Neural crest cell (in vitro differentiated cells): Measurements from ENCODE around the gene CFAP100. TPM values are rescaled to one million over a fixed set of nuclear protein-coding genes. Genes with fewer than 3 reads are reported as not detected.

Experiments
- DNase-seq: peaks from one replicate; pipeline ENCODE4 v3.0.0; 2021; ENCODE audit warnings: low read depth, mixed read lengths, low spot score
- H3K27ac Mint-ChIP-seq: one replicate; pipeline ENCODE4 v1.8.0; 2021; ENCODE audit warnings: mild to moderate bottlenecking, mixed read lengths; ENCODE audit not compliant: unreplicated experiment
- H3K27me3 Mint-ChIP-seq: 2 replicates; pipeline ENCODE4 v1.8.0; 2021; ENCODE audit warnings: low read depth, mild to moderate bottlenecking, mixed read lengths
- H3K36me3 Mint-ChIP-seq: 2 replicates; pipeline ENCODE4 v1.8.0; 2021; ENCODE audit warnings: low read depth, mild to moderate bottlenecking, mixed read lengths
- H3K4me1 Mint-ChIP-seq: 2 replicates; pipeline ENCODE4 v1.8.0; 2021; ENCODE audit warnings: mixed read lengths
- H3K4me3 Mint-ChIP-seq: one replicate; pipeline ENCODE4 v1.8.0; 2021; ENCODE audit warnings: mild to moderate bottlenecking, mixed read lengths
- H3K9me3 Mint-ChIP-seq: 2 replicates; pipeline ENCODE4 v1.8.0; 2021; ENCODE audit warnings: mixed read lengths
- total RNA-seq: library from RNA; stranded (reverse); gene quantifications from 2 replicates; pipeline ENCODE4 v1.2.1, GENCODE V29; 2021
- TF ChIP-seq, protein P1 (sequence below): fragments of 200-600 bp; sonication (generic); conservative IDR thresholded peaks from 2 replicates; pipeline ENCODE4 v1.5.0; 2021; ENCODE audit warnings: antibody characterized with exemption, mild to moderate bottlenecking

Gene CFAP100
- total RNA-seq, 1 donor from 2014 or later = 1.7 TPM

DNA sequence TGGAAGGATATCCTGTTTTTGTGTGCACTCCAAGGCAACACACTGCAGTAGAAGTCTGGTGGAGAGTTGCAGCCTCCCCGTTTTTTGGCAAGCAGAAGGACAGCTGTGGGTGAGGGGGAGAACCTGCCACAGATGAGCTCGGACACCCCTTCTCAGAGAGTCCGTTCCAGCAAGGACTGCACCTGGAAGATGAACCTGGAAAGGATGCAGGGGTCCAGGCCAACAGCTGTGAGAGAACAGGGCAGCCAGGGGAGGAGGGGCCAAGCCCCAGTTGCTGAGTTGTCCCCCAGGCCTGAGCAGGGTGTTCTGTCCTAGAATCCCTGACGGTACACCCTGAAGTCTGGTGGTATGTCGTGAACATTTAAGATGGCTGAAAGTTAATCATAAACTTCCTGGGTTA lies 50.8 kb downstream of the CFAP100 start:
- Mint-ChIP-seq H3K9me3 (no peaks in the 10 kb centered on the region), H3K4me3 (no peak overlapping the region), H3K36me3 (no peaks in the 10 kb centered on the region), H3K4me1 (peaks cover 5% of the 10 kb centered on the region), H3K27me3 (no peaks in the 10 kb centered on the region), H3K27ac (no peak overlapping the region)
- TF ChIP-seq, protein P1, sequence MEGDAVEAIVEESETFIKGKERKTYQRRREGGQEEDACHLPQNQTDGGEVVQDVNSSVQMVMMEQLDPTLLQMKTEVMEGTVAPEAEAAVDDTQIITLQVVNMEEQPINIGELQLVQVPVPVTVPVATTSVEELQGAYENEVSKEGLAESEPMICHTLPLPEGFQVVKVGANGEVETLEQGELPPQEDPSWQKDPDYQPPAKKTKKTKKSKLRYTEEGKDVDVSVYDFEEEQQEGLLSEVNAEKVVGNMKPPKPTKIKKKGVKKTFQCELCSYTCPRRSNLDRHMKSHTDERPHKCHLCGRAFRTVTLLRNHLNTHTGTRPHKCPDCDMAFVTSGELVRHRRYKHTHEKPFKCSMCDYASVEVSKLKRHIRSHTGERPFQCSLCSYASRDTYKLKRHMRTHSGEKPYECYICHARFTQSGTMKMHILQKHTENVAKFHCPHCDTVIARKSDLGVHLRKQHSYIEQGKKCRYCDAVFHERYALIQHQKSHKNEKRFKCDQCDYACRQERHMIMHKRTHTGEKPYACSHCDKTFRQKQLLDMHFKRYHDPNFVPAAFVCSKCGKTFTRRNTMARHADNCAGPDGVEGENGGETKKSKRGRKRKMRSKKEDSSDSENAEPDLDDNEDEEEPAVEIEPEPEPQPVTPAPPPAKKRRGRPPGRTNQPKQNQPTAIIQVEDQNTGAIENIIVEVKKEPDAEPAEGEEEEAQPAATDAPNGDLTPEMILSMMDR = no peak
- no peak for DNase-seq

DNA sequence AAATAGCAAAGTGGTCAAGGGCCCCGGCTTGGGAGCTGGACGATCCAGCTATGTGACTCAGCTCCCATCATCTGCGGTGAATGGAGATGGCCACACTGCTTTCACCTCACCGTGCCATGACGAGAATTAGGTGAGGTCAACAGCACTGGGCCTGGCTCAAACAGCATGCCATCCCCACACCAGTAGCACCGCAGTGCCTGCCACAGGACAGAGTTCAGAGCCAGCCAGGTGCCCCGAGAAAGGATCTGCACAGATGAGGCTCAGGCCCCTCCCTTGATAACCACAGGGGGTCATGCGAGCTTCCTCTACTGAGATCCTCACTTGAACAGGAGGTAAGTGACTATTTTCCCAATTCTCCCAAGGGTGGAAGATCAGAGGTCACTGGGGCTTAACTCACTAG lies 51.6 kb downstream of the CFAP100 start:
- no peak for DNase-seq

DNA sequence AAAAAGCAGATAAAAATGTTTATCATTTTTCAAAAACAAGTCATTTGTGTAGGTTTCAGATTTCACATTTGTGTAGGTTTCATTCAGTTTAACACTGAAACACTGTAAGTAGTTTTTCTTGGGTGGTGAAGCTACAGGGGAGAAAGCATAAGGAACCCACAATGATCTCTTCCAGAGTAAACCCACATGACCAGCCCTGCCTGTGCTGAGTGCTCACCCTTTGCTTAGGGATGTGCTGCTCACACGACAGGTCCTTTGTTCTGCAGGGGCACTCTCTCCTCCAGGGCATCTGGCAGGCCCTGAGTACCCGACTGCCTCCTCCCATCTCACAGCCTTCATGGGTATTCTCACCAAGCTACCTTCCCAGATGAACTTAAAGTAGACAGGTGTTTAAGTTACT lies 52.1 kb downstream of the CFAP100 start:
- no peak for DNase-seq
- Mint-ChIP-seq H3K27me3 (no peaks in the 10 kb centered on the region), H3K9me3 (no peaks in the 10 kb centered on the region), H3K36me3 (peaks cover 4% of the 10 kb centered on the region), H3K27ac (peak overlapping the region; percentile 20), H3K4me1 (peaks cover 5% of the 10 kb centered on the region), H3K4me3 (no peak overlapping the region)
- TF ChIP-seq, protein P1 = no peak

More for the DNA sequence above, 51.6 kb downstream of the CFAP100 start:
- Mint-ChIP-seq H3K4me1 (peaks cover 5% of the 10 kb centered on the region), H3K9me3 (no peaks in the 10 kb centered on the region), H3K4me3 (no peak overlapping the region), H3K36me3 (peaks cover 2% of the 10 kb centered on the region), H3K27ac (peak overlapping the region; percentile 67), H3K27me3 (no peaks in the 10 kb centered on the region)
- TF ChIP-seq, protein P1 = no peak

DNA sequence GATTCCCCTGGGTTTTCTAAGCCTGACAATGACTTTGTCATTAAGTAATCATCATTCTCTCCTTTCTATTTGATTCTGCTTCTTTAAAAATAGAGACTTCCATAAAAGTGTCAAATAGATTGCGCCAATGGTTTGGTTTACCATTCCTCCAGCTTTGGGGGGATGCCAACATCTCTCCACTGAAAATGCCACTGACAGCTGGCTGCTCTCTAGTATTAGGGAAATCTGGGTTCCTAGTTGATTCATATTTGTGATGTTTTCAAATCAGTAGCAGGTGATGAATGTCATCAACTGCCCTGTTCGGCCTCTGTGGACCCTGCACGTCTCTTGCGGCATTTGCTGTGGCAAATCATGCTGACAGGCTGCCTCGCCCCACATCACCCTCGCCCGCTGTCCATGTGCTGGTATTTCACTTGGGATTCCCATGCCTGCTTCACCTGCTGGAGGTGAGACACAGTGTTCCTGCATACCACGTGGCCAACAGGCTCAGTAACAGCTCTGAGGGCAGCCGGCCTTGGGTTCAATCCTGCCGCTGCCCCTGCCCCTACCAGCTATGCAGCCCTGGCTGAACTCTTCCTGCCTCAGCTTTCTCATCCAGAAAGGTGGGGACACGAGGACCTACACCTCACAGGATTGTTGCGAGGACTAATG lies 52.9 kb downstream of the CFAP100 start:
- TF ChIP-seq, protein P1 = no peak
- Mint-ChIP-seq H3K4me3 (no peak overlapping the region), H3K9me3 (no peaks in the 10 kb centered on the region), H3K27ac (no peak overlapping the region), H3K36me3 (peaks cover 4% of the 10 kb centered on the region), H3K27me3 (no peaks in the 10 kb centered on the region), H3K4me1 (peaks cover 5% of the 10 kb centered on the region)
- no peak for DNase-seq

DNA sequence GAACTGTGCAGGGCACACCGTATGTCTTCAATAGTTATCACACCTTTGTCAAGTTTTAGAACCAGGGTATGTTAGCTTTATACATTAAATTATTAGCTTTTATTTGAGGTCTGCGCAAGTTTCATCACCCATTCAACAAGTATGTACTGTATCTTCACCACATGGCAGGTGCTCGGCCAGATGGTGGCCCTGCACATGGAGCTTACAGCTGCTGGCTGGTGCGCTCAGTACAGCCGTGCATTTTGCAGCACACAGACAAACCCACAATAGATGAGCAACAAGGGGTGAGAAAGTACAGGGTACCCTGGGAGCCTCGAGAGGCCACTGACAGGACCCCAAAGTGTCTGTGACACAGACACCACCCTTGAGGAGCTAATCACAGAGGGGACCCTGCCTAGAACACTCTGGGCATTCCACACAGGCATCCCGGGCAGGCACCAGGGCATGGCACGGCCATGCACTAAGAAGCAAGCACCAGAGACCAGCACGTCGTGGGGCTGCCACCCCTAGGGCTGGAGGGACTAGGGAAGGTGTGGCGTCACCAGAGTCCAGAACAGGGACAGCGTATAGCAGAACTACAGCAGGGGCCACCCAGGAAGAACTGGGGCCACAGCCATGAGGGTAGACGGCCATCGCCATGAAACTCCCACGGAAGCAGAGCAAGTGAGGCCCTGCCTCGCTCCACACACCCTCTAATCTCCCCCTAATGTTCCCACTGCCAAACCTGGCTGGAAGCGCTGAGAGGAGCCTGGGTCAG lies 53.6 kb downstream of the CFAP100 start:
- TF ChIP-seq, protein P1 = no peak
- DNase-seq = no peak
- Mint-ChIP-seq H3K4me3 (no peak overlapping the region), H3K36me3 (peaks cover 4% of the 10 kb centered on the region), H3K27ac (peak overlapping the region; percentile 50), H3K9me3 (no peaks in the 10 kb centered on the region), H3K4me1 (peaks cover under 1% of the 10 kb centered on the region), H3K27me3 (no peaks in the 10 kb centered on the region)
